ENCODE measurements around the gene FGF12. TPM values are rescaled to one million over a fixed set of nuclear protein-coding genes. Genes with fewer than 3 reads are reported as not detected.
A peak's percentile ranks its signal among the peaks of the same experiment; 100 is the strongest.

FGF12 gene
- total RNA-seq, 2 donors from 2014 or later, result not detected

DNA sequence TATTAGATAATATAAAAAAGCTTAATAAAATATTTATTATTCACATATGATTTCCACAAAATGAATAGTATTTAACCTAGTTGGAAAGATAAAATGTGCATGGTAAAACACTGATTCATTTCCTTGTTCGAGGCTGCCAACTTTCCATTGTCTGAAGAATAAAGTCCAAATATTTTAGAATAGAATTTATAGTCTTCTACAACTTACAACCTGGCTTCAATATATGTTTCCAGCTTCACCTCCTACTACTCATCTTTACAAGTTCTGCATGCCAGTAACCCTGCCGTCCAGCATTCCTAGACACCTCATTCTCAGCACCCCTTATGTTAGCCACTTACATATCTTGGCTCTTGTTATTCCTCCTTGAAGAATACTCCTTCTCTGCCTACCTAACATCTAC, 244.5 kb downstream of the FGF12 start:
- H3K4me3 Mint-ChIP-seq, result no peak overlapping the region
- H3K9me3 Mint-ChIP-seq, result peaks cover 3% of the 10 kb centered on the region
- no peaks in the 10 kb centered on the region for H3K27me3 Mint-ChIP-seq
- H3K4me1 Mint-ChIP-seq (ENCODE audit: low read depth in 2 of 2), result no peaks in the 10 kb centered on the region
- H3K36me3 Mint-ChIP-seq, result no peaks in the 10 kb centered on the region
- no peak overlapping the region for H3K27ac Mint-ChIP-seq
- ATAC-seq (no peak), DNase-seq (ENCODE audit: low spot score) (no peak)

- DNase-seq (ENCODE audit: low spot score) (no peak), ATAC-seq (no peak)
- Mint-ChIP-seq H3K36me3 (no peaks in the 10 kb centered on the region), H3K9me3 (peaks cover 3% of the 10 kb centered on the region), H3K4me3 (no peak overlapping the region), H3K4me1 (ENCODE audit: low read depth in 2 of 2) (no peaks in the 10 kb centered on the region), H3K27ac (no peak overlapping the region), H3K27me3 (no peaks in the 10 kb centered on the region)
These were observed 244.9 kb downstream of the FGF12 start for GRCh38 chr3:192482391-192482790.

- DNase-seq (ENCODE audit: low spot score) (no peak), ATAC-seq (no peak)
- H3K4me3 Mint-ChIP-seq, result no peak overlapping the region
- peaks cover 6% of the 10 kb centered on the region for H3K9me3 Mint-ChIP-seq
- no peaks in the 10 kb centered on the region for H3K4me1 Mint-ChIP-seq (ENCODE audit: low read depth in 2 of 2)
- H3K27me3 Mint-ChIP-seq, result peaks cover 0 to 3% of the 10 kb centered on the region in 2 donors
- H3K27ac Mint-ChIP-seq, result no peak overlapping the region
- no peaks in the 10 kb centered on the region for H3K36me3 Mint-ChIP-seq
These were observed 245.7 kb downstream of the FGF12 start for GRCh38 chr3:192481638-192482037.

GRCh38 chr3:192467230-192468140, 259.9 kb downstream of the FGF12 start:
- ATAC-seq (peak in 1 of 2 donors; percentile 74), DNase-seq (ENCODE audit: low spot score) (no peak)
- Mint-ChIP-seq H3K27me3 (peaks cover 6 to 7% of the 10 kb centered on the region in 2 donors), H3K4me3 (no peak overlapping the region), H3K27ac (no peak overlapping the region), H3K36me3 (no peaks in the 10 kb centered on the region), H3K9me3 (no peaks in the 10 kb centered on the region), H3K4me1 (ENCODE audit: low read depth in 2 of 2) (no peaks in the 10 kb centered on the region)

- DNase-seq (ENCODE audit: low spot score) (no peak), ATAC-seq (no peak)
- no peaks in the 10 kb centered on the region for H3K36me3 Mint-ChIP-seq
- no peaks in the 10 kb centered on the region for H3K4me1 Mint-ChIP-seq (ENCODE audit: low read depth in 2 of 2)
- no peaks in the 10 kb centered on the region for H3K9me3 Mint-ChIP-seq
- H3K4me3 Mint-ChIP-seq, result no peak overlapping the region
- H3K27ac Mint-ChIP-seq, result no peak overlapping the region
- H3K27me3 Mint-ChIP-seq, result peaks cover 7 to 14% of the 10 kb centered on the region in 2 donors
These were observed 278.3 kb downstream of the FGF12 start for GRCh38 chr3:192449036-192449435.

GRCh38 chr3:192445770-192446644, 281.3 kb downstream of the FGF12 start:
- H3K27me3 Mint-ChIP-seq, result peaks cover 7 to 14% of the 10 kb centered on the region in 2 donors

DNA sequence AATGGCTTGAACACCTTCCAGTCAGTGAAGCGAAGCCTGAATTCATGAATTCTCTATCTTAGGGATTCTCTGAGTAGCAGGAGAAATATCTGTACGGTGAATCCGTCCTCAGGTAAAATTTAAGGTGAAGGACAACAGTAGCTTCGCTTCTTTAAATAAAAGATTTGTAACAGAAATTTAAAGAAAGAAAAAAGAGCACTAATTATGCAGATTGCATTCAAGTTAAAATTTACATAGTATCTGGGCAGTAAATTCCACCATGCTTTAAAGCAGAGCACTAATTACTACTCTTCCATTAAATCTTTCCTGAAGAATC, 282.6 kb downstream of the FGF12 start:
- Mint-ChIP-seq H3K9me3 (peaks cover 2% of the 10 kb centered on the region), H3K4me1 (ENCODE audit: low read depth in 2 of 2) (no peaks in the 10 kb centered on the region), H3K27me3 (peaks cover 7 to 14% of the 10 kb centered on the region in 2 donors), H3K4me3 (no peak overlapping the region), H3K27ac (no peak overlapping the region), H3K36me3 (no peaks in the 10 kb centered on the region)
- DNase-seq (ENCODE audit: low spot score) (no peak), ATAC-seq (no peak)

More at GRCh38 chr3:192445770-192446644, 281.3 kb downstream of the FGF12 start:
- H3K4me3 Mint-ChIP-seq, result no peak overlapping the region
- DNase-seq (ENCODE audit: low spot score) (no peak), ATAC-seq (no peak)
- no peaks in the 10 kb centered on the region for H3K4me1 Mint-ChIP-seq (ENCODE audit: low read depth in 2 of 2)
- H3K36me3 Mint-ChIP-seq, result no peaks in the 10 kb centered on the region
- H3K9me3 Mint-ChIP-seq, result peaks cover 2% of the 10 kb centered on the region
- no peak overlapping the region for H3K27ac Mint-ChIP-seq

DNA sequence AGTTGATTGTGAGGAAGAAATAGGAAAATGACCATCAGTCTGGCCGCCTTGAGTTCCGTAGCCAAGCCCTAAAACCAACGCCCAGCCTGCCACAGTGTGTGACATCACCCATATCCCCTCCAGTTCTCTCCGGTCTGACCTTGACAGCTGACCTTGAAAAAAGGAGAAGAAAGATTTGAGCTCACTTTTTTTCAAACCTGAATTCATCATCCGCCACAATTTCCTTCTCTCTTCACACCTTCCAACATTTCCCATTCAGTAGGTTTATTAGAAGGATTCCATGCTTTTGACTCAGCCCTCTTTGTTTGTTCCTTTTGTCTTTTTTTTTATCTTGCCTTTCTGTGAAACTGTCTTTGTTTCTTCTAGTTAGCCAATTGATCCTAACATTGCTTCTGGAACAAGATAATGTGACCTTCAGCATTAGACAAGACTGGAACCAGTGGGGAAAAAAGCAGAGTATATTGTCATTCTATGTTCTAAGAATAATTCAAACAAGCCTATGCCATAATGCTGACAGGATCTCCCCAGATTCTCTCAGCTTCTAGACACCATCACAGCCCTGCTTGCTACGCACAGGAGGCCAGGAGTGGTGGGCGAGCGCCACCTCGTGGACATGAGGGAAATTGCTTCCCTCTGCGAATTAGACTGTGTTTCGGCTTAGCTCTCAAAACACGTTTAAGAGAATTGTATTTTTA, 283.1 kb downstream of the FGF12 start:
- H3K27me3 Mint-ChIP-seq, result peaks cover 7 to 14% of the 10 kb centered on the region in 2 donors
- no peak for ATAC-seq

GRCh38 chr3:192435241-192435640, 292.1 kb downstream of the FGF12 start:
- Mint-ChIP-seq H3K36me3 (no peaks in the 10 kb centered on the region), H3K4me3 (no peak overlapping the region), H3K4me1 (ENCODE audit: low read depth in 2 of 2) (no peaks in the 10 kb centered on the region), H3K27me3 (no peaks in the 10 kb centered on the region), H3K9me3 (no peaks in the 10 kb centered on the region), H3K27ac (no peak overlapping the region)
- ATAC-seq, result no peak
- DNase-seq (ENCODE audit: low spot score), result no peak

More for the DNA sequence above, 283.1 kb downstream of the FGF12 start:
- Mint-ChIP-seq H3K9me3 (peaks cover 2% of the 10 kb centered on the region), H3K4me1 (ENCODE audit: low read depth in 2 of 2) (no peaks in the 10 kb centered on the region), H3K36me3 (no peaks in the 10 kb centered on the region), H3K27ac (no peak overlapping the region), H3K4me3 (no peak overlapping the region)
- DNase-seq (ENCODE audit: low spot score), result no peak

GRCh38 chr3:192434186-192434585, 293.2 kb downstream of the FGF12 start:
- H3K9me3 Mint-ChIP-seq, result no peaks in the 10 kb centered on the region
- no peaks in the 10 kb centered on the region for H3K4me1 Mint-ChIP-seq (ENCODE audit: low read depth in 2 of 2)
- no peak for ATAC-seq
- no peak overlapping the region for H3K27ac Mint-ChIP-seq
- H3K4me3 Mint-ChIP-seq, result no peak overlapping the region
- no peaks in the 10 kb centered on the region for H3K36me3 Mint-ChIP-seq
- no peak for DNase-seq (ENCODE audit: low spot score)
- no peaks in the 10 kb centered on the region for H3K27me3 Mint-ChIP-seq

DNA sequence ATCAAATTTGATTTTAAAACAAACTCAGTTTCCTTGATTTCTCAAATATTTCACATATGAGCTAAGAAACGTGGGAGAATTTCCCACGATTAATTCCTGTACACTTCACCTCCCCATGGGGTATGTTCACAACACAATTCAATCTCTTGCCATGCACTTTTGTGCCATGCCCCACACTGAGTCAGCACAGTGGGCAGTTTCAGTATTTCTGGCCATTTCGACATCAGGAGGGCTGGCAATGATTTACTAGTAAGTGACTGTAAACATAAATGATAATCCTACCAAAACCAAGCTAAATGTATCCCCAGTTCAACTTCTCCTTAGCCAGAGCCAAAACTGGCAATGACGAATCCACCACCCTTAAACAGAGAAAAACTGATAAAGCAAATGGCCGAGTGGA, 293.6 kb downstream of the FGF12 start:
- H3K9me3 Mint-ChIP-seq, result no peaks in the 10 kb centered on the region
- ATAC-seq (no peak), DNase-seq (ENCODE audit: low spot score) (no peak)
- H3K36me3 Mint-ChIP-seq, result no peaks in the 10 kb centered on the region
- no peaks in the 10 kb centered on the region for H3K4me1 Mint-ChIP-seq (ENCODE audit: low read depth in 2 of 2)
- no peak overlapping the region for H3K4me3 Mint-ChIP-seq
- no peaks in the 10 kb centered on the region for H3K27me3 Mint-ChIP-seq
- no peak overlapping the region for H3K27ac Mint-ChIP-seq

DNA sequence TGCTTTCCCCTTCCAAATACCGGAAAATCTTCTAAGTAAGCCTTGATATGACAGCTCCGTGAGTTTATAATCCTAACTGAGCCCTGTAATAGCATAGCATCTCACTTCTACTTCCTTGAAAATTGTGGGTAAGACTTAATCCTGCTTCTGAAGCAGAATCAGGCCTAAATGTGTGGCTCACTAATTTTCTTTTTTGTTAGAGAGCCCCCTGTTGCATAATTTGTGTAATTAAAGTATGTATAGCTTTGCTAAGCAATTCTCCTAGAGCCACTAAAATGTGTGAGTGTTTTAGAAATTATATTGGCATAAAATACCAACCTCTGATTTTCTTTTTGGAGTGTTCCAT, 304.4 kb downstream of the FGF12 start:
- Mint-ChIP-seq H3K4me3 (no peak overlapping the region), H3K27me3 (no peaks in the 10 kb centered on the region), H3K27ac (no peak overlapping the region), H3K9me3 (peaks cover 4% of the 10 kb centered on the region), H3K36me3 (no peaks in the 10 kb centered on the region), H3K4me1 (ENCODE audit: low read depth in 2 of 2) (no peaks in the 10 kb centered on the region)
- DNase-seq (ENCODE audit: low spot score) (no peak), ATAC-seq (no peak)

DNA sequence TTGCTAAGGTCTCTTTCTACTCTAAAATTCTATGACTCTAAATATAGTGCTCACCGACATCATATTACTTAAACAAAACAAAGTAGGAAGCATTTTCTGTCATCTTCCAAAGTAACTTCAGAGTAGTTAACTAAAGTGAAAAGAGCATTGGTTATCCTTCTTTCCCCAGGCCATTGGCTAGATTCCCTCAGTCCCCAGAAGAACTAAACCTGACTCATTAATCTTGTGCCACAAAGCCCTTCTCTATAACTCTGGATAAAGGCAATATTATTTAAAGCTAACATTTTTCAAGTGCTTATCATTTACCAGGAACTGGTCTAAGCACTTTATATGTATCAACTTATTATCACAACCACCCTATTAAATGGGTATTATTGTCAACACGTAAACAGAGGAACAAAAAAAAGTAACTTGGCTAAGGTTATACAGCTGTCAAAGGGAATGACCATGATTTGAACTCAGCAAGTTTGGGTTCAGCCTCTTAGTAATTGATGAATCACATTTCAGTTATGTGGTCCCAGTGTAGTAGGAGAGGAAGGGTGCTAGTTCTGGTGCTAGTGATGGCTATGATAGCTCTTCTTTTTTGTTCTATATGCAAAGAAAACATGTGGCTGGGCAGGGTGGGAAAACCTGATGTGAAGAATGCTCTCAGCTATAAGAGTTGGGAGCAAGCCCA, 304.9 kb downstream of the FGF12 start:
- ATAC-seq (no peak), DNase-seq (ENCODE audit: low spot score) (no peak)
- Mint-ChIP-seq H3K4me3 (no peak overlapping the region), H3K4me1 (ENCODE audit: low read depth in 2 of 2) (no peaks in the 10 kb centered on the region), H3K9me3 (peaks cover 4% of the 10 kb centered on the region), H3K27me3 (no peaks in the 10 kb centered on the region), H3K36me3 (no peaks in the 10 kb centered on the region), H3K27ac (no peak overlapping the region)

Data from natural killer cell treated with Interleukin-12 subunit alpha and Interleukin-12 subunit beta and Interleukin-15 and Interleukin-18, amount 100 ng/mL, for 72 hours (primary cell).